ENCODE results near the gene CLGN.

DNA sequence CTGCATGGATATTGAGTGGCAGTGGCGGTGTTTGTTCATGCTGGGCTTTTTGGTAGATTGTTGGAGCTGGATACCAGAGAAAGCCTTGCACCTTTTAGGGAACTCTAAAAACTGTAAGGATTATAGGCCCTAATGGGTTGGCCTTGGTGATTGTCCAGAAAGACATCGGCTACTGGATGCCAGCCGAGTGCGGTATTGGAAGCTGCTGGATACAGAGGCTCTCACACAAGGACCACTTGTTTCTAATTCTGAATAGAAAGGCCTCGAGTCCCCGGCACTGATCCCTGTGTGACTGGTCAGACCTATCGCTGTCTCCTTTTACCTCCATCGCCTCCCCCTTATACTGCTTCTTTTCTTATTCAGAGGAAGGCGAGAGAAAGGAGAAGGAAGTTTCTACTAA, 81.3 kb downstream of the CLGN start:
- TF ChIP-seq, protein P1, sequence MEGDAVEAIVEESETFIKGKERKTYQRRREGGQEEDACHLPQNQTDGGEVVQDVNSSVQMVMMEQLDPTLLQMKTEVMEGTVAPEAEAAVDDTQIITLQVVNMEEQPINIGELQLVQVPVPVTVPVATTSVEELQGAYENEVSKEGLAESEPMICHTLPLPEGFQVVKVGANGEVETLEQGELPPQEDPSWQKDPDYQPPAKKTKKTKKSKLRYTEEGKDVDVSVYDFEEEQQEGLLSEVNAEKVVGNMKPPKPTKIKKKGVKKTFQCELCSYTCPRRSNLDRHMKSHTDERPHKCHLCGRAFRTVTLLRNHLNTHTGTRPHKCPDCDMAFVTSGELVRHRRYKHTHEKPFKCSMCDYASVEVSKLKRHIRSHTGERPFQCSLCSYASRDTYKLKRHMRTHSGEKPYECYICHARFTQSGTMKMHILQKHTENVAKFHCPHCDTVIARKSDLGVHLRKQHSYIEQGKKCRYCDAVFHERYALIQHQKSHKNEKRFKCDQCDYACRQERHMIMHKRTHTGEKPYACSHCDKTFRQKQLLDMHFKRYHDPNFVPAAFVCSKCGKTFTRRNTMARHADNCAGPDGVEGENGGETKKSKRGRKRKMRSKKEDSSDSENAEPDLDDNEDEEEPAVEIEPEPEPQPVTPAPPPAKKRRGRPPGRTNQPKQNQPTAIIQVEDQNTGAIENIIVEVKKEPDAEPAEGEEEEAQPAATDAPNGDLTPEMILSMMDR (IDR thresholded peaks at IDR 0.05): no peak
- TF ChIP-seq POLR2A (IDR thresholded peaks at IDR 0.05): no peak

Measured in adrenal gland (tissue), 5 donors.